Germinal center (tissue), 1 donor: ENCODE data around the gene SPATA1.
"Not testable (repeated sequence)": the region's sequence is repeated elsewhere in the genome, so short reads cannot be mapped to it uniquely, and the experiment has no call there.

ENCODE experiments used
- DNase-seq: peaks from one replicate; pipeline ENCODE4 v3.0.0; 2012; ENCODE audit warnings: mixed read lengths, low spot score

The SPATA1 gene

GRCh38 chr1:84594959-84595358 lies 88.8 kb downstream of the SPATA1 start:
- DNase-seq: not testable (repeated sequence)

DNA sequence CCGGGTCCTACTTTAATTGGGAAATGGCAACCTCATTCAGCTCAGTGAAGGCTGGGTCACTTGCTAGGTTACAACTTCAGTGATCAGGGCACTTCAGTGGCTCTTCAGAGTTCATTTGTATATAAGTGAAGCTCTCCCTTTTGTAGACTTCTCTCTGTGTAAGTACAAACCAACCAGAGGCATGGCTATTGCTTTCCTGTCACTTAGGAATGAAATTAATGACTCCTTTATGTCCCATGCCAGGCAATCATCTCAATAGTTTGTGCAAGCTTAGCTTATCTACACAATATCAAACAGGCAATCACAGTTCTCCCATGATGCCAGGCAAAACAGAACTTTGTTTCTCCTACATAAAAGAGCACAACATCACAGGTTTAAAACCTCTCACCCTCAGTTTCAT lies 90.8 kb downstream of the SPATA1 start:
- no peak for DNase-seq

DNA sequence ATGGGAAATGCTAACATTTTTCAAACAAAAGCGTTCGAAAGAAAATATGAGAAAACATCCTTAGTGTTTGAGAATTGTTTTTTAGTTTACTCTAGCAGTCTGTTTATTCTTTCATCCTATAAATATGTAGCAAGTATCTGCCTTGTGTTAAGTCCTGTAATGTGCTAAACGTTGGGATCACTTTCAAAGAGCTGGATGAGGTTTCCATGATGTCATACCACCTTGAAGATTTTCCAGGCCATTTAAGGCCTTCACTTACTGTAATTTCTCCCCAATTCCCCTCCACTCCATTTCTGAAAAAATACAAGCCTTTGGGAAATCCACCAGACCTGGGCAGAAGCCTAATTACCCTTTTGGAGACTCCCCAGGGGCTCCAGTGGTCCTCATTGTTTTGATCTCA lies 92.2 kb downstream of the SPATA1 start:
- no peak for DNase-seq

DNA sequence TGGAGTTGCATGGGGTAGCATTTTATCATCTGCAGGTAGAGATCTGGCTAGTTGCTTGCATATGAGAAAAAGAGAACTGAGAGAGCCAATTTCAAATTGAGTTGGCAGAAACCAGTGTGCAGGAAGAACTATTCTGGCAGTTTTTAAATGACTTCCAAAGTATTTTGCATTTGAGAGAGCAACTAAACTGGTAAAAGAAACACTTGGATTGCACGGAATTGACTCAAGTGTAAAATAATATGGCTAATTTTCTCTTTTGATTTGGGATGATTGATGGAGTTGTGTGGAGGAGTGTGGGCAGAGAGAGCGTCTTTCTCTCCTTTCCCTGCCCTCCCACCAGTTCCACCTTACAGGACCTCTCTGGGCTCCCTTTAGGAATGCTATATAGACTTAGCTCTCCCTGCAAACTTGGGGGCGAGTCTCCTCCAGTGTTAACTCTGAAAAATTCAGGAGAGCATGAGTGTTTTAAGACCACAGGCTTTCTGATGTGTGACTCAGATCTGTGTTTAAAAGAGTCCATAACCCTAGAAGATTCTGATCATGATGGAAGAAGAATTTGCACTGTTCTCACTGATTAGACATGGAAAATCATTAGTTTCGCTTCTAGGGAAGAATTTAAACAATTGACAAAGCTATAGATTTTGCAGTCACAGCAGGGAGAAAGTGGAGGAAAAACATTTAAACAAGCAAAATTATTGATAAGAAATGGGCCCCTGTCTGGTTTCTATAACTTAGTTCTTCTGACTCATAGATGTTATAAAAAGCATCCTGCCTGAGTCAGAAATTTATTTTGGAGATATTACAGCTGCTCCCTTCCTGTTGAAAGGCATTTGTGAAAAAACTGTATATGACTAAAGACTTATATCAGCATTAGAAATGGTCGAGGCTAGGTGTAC lies 92.9 kb downstream of the SPATA1 start:
- DNase-seq: no peak

GRCh38 chr1:84600796-84601195 lies 94.6 kb downstream of the SPATA1 start:
- DNase-seq: no peak

- no peak for DNase-seq
Measured at GRCh38 chr1:84603223-84603622, 97.0 kb downstream of the SPATA1 start.

DNA sequence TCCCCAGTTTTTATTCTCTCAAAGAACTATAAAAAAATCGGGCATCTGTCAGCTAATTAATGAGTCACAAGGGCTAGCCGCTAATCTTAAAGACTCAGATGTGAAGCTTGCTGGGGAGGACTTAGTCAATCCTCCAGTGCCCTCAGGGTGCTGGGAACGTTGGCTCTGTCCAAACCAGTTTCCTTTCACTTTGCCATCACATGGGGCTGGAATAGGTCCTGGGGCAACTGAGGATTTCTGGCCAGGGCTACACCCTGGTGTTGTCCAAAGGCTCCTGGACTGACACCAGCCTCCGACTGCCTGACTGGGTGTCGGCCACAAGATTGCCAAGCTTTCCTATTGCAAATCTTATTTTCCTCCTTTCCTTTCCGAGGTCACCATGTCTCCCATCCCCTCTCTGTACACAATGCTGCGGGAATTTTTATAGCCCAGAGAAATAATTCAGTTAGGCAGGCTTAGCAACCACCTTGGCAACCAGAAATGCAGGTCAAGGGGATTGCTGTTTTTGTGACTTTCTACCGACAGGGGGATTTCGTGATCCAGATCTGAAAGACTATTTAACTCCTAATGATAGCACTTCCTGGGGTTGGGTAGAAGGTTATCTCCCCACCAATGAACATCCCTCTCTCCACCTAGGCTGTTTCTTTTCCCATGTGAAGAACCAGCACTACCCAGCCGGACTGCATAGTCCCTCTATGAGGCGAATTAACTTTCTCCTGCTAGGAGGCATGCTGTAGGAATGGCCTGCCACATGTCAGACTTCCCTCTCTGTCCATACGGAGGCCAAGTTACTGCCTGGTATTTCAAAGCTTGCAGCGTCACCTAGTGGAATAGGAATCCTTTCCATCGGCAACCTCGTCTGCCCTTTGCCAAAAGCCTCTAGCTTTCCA lies 98.0 kb downstream of the SPATA1 start:
- DNase-seq: no peak

GRCh38 chr1:84605157-84605556 lies 99.0 kb downstream of the SPATA1 start:
- no peak for DNase-seq

- no peak for DNase-seq
Measured at GRCh38 chr1:84606977-84607376, 100.8 kb downstream of the SPATA1 start.

- DNase-seq: no peak
Measured at GRCh38 chr1:84611091-84611490, 104.9 kb downstream of the SPATA1 start.

DNA sequence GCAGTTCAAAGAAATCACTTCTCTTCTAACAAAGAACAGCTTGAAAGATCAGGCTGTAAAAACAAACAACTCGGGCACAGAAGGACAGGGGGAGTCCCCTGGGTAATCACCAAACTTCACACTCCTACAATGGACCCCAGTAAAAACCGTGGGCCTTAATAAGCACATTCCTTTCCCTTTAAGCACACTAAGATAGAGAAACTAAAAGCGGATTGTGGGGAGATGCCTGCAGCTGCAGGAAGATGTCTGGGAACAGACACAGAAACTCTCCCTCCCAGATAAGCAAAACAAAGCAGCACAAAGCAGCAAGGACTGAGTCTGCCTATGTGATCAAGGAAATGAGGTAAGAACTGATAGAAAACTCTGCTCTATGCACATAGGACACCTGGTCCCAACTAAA lies 105.6 kb downstream of the SPATA1 start:
- no peak for DNase-seq

DNA sequence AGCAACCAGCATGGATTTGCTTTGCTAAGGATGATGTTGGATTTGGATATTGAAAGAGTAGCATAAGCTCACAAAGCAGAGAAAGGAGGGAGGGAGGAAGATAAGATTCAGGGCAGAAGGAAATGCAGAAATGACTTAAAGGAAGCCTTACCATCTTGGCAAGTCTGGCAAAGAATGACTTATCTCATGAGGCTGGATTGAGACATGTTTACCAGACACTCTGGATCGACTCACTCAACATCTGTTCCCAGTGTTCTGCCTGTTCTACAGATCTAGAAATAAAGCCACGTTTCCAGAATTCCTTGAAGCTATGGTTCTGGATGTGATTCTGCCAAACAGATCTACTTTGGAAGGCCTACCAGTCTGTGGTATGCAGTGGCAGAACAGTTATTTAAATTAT lies 106.8 kb downstream of the SPATA1 start:
- DNase-seq: no peak

DNA sequence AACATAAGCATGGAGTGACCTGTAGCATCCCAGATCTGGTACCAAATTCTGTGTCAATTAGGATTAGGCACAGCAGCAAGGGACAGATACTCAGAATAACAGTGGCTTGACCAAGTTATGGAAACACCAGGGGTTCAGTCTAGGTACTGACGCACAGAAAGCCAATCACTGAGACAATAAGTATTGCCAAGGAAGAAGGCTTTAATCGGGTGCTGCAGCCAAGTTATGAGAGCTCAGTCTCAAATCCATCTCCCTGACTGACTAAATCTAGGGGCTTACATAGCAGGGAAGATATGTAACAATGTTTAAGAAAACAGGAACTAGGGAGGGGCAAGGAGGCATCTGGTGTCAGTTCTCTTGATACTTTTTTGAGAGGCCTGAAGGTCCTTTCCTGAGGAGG lies 107.7 kb downstream of the SPATA1 start:
- no peak for DNase-seq

- DNase-seq: no peak
Measured at GRCh38 chr1:84615790-84616189, 109.6 kb downstream of the SPATA1 start.
